ENCODE measurements around the gene RTTN.

The RTTN gene

DNA sequence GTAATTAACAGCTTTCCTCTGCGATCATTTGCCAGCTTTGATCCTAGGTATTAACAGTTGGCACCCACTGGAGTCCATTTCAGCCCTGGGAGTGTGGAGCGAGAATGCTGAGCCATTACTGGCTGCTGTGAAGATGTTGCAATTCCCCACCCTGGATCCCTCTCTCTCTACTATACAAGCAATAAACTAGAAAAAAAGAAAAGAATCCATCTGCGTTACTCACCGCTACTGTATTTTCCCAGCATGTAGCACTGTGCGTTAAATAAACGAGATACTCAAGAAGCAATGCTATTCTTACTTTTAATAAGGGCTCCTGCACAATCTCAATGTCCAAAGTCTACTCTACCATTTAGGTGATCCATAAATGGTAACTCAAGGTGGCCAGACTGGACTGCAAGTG lies 8.5 kb downstream of the RTTN start:
- no peak for DNase-seq (ENCODE audit: low read depth)

GRCh38 chr18:70195852-70196434 lies 9.5 kb downstream of the RTTN start:
- DNase-seq (ENCODE audit: low read depth) = no peak

DNA sequence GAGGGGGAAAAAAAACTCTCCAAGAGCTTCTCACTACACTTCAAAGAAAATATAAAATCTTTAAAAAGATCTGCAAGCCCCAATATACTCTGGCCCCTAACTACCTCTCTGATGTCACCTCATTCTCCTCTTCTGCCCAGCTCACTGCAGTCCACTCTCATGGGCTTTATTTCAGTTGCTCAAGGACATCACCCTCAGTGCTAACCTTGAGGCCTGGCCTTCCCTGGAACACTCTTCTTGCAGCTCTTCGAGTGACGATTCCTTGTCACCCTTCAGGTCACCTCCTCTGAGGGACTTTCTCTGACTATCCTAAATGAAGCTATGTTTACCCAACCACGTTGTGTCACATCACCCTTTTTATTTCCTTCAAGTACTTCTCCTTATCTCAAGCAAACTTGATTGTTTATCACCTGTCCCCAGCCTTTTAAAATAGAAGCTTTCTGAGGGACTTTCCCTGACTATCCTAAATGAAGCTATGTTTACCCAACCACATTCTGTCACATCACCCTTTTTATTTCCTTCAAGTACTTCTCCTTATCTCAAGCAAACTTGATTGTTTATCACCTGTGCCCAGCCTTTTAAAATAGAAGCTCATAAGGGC lies 10.4 kb downstream of the RTTN start:
- DNase-seq (ENCODE audit: low read depth) = no peak

DNA sequence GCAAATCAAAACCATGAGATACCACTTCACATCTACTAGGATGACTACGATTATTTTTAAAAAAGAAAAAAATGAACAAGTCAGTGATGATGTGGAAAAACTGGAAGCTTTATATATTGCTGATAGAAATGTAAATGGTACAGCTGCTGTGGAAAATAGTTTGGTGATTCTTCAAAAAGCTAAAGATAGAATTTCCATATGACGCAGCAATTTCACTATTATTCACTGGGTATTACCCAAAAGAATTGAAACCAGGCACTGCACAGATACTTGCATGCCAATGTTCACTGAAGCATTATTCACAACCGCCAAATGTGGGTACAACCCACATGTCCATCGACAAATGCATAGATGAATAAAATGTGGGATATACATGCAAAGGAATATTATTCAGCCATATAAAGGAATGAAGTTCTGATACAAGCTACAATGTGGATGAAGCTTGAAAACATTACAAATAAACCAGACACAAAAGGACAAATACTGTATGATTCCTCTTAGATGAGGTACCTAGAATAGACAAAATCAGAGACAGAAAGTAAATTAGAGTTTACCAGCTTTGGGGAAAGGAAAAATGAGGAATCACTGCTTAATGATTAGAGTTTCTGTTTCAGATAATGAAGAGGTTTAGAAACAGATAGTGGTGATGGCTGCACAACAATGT lies 11.1 kb downstream of the RTTN start:
- no peak for DNase-seq (ENCODE audit: low read depth)

DNA sequence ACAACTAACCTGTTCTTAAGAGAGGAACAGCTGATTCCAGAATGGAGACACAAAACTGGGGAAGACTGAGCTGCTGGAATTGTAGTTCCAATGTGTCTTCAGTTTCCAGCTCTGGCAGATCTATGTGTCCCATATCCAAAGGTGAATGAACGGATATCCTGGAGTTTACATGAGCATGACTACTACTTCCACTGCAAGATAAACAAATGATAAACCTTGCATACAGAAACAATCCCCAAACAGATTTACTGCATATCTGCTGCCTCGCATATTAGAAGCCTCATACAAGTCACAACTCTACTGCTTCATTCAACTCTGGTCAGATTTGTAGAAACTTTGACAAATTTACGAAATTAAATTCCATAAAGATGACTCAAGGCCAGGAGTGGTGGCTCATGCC lies 15.0 kb downstream of the RTTN start:
- no peak for DNase-seq (ENCODE audit: low read depth)

GRCh38 chr18:70188113-70188512 lies 17.4 kb downstream of the RTTN start:
- DNase-seq (ENCODE audit: low read depth) = no peak

DNA sequence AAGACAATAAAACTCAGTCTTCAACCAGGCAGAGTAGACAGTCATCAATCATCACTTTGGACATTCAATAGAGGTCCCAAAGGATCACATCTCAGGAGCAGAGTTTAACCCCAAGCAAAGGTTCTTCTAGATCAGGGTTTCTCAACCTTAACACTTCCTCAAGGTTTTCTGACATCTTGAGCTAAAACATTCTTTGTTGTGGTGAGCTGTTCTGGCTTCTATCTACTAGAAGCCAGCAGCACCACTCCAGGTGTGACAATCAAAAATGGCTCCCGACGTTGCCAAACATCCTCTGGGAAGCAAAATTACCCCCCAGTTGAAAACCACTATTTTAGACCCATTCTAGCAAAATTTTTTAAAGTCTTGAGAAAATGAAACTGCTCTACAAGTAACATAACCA lies 22.0 kb downstream of the RTTN start:
- DNase-seq (ENCODE audit: low read depth) = no peak

DNA sequence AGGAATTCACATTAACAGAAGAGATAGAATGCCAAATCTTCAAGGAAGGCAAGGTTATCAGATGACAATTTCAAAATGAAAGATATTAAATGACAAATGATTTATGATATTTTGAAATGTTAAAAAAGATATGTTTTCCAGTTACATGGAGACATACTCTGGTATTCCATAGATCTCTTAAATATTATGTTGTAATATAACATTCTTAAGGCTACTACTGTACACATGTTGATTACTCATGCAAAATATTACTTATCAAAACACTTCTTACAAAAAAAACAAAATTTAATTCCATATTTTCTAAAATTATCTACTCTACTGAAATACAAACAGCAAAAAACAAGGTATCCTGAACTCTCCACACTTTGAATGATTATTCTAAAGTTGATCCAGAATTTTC lies 22.9 kb downstream of the RTTN start:
- DNase-seq (ENCODE audit: low read depth) = no peak

- no peak for DNase-seq (ENCODE audit: low read depth)
These were observed 23.8 kb downstream of the RTTN start for GRCh38 chr18:70181725-70182124.

GRCh38 chr18:70181015-70181414 lies 24.5 kb downstream of the RTTN start:
- DNase-seq (ENCODE audit: low read depth) = peak; percentile 84

DNA sequence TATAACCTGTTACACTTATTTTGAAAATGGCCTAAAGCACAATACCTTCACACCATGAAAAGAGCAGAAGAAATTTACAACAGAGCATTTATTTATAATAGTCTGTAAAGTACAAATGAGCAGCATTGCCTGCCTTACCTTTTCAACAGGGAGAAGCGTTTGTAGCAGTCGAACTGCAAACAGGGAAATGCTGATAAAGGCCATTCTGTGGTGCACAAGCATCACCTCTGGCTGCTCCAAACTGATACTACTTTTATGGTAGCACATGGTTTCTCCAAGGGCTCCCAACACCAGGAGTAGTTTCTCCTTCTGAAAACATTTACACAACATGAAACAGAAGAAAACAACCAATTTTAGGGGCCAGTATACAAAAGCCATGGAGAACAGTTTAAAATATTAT lies 28.9 kb downstream of the RTTN start:
- DNase-seq (ENCODE audit: low read depth) = no peak

DNA sequence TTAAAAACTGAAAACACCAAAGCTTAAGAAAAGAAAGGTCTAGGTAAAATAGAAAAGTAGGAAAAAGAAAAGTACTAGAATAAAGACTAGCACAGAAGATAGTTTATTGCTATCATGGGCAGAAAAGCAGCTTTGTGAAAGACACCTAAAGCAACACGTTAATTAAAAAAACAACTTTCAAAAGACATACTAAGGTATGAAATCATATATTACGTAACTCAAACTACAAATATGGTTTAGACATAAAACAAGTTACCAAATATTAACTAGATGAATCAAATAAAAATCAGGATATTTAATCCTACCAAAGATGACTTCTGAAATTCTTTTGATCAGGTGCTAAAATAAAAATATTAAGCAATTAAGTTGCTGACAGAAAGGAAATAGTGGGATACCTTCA lies 30.3 kb downstream of the RTTN start:
- no peak for DNase-seq (ENCODE audit: low read depth)

GRCh38 chr18:70172225-70172624 lies 33.3 kb downstream of the RTTN start:
- DNase-seq (ENCODE audit: low read depth) = no peak

DNA sequence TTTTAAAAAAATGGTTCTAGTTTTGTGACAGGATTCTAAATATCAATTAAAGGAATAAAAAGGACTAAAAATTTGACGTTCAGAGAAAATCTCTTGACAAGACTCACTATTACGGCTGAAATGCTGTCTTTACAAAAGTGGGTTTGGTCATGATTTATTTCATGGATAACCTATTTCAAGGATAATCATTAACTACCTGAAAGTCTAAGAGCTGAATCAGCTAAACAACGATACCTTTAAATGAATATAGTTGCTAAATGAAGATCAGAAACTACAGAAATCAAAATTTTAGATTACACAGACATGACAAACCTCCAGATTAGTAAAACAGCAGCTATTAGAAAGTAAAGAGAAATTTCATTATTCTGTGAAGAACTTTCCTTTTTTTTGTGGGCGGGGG lies 35.7 kb downstream of the RTTN start:
- no peak for DNase-seq (ENCODE audit: low read depth)

DNA sequence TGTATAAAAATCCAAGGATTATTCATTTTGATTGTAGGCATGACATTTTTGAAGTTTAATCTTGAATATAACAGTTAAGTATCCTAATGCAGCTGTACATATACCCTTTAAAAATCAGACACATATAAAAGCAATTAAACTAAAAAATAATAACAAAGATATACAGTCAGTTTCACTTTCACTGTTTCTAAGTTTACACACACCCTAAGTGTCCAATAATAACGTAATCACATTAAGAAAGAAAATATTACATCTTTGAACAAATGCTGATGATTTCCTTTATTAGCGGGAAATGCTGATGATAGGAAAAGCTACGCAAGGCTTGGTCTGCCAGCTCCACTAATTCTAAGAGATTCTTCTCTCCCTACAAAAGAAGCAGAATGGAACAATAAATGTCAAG lies 38.8 kb downstream of the RTTN start:
- no peak for DNase-seq (ENCODE audit: low read depth)

DNA sequence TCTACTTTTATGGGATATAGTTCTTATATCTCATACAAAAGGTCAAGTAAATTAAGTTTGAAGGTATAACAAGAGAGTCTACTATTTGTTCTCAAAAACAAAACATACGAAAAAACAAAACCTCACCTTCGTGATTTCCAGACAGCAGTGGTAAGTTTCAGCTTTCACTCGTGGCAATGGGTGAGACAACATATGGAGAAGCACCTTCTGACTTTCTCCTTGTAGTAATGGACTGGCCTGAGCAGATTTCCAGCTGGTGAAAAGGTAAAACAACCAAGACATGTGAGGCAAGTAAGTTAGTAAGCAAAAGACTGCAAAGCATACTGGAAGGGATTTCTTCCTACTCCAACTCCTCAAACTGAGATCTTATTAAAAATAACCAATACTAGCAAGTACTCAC lies 39.6 kb downstream of the RTTN start:
- DNase-seq (ENCODE audit: low read depth) = no peak

DNA sequence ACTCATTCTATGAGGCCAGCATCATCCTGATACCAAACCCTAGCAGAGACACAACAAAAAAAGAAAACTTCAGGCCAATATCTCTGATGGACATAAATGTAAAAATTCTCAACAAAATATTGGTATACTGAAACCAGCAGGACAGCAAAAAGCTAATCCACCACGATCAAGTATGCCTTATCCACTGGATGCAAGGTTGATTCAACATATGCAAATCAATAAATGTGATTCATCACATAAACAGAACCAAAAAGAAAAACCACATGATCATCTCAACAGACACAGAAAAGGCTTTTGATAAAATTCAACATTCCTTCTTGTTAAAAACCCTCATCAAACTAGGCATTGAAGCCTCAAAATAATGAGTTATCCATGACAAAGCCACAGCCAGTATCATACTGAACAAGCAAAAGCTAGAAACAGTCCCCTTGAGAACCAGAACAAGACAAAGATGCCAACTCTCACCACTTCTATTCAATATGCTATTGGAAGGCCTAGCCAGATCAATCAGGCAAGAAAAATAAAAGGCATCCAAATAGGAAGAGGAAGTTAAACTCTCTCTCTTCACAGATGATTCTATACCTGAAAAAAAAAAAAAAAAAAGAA lies 45.3 kb downstream of the RTTN start:
- no peak for DNase-seq (ENCODE audit: low read depth)

GRCh38 chr18:70158992-70159717 lies 46.3 kb downstream of the RTTN start:
- DNase-seq (ENCODE audit: low read depth) = no peak

DNA sequence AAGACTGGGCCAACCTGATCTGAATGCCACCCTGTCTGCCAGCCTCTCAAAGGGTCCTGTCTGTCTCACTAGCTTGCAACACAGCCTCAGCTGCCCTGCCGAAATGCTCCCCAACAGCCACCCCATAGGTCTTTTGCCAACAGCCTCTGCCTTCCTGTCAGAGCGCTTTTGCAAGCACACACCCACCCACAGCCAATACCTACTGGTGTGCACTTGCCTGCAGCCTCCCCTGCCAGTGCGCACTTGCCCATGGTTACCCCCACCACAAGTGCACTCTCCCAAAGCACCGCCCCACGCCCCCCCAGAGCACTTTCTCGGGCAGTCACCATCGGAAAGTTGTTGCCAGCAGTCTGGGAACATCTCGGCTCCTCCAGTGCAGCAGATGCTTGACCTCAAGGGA lies 48.6 kb downstream of the RTTN start:
- no peak for DNase-seq (ENCODE audit: low read depth)

DNA sequence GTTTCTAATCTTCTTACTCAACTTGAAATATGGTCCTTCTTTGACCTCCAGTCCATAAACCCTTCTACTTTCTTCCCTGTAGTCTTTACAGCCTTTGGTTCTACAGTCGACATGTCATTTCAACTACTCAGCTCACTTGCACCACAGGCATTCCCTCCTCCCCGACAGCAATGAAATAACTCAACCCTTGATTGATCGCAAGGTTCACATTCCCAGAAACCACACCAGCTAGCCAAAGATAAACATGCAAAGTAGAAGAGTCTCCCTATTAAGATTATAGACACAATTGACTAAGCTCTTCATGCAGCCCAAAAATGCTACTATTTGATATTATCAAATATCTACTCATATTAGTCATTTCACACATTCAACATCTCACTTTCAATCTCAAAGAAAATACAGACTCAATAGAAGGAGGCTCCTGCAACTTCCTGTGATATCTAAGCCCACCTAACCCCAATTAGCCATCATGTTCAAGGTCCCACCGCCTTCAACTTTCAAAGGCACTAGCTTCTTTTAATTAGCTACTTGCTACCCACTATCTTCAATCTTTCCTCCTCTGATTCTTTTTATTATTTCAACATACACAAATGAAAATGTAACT lies 50.8 kb downstream of the RTTN start:
- DNase-seq (ENCODE audit: low read depth) = peak; percentile 92

DNA sequence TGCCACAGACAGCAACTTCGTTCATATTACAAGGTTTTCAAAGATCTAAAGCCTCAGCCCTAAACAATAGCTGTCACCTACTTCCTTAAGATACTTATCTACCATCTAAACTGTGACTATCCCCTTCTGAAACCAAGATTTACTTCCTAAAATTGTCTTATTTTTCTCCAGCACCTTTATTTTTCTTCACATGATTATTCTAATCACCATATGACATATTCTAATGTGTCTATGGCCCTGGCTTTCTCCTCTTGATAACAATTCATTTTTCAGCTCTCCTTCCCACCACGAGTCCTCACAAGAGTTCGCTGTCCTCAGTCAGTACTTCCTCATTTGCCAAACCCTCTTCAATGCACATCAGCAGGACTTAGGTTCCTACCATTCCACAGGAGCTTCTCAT lies 53.9 kb downstream of the RTTN start:
- DNase-seq (ENCODE audit: low read depth) = no peak

GRCh38 chr18:70149616-70150301 lies 55.7 kb downstream of the RTTN start:
- DNase-seq (ENCODE audit: low read depth) = no peak

Measured in non-pigmented ciliary epithelial cell (primary cell).